ENCODE results near the gene CAPSL. TPM values are rescaled to one million over a fixed set of nuclear protein-coding genes. Genes with fewer than 3 reads are reported as not detected.

Gene CAPSL
- total RNA-seq, 1 donor from 2014 or later = not detected

DNA sequence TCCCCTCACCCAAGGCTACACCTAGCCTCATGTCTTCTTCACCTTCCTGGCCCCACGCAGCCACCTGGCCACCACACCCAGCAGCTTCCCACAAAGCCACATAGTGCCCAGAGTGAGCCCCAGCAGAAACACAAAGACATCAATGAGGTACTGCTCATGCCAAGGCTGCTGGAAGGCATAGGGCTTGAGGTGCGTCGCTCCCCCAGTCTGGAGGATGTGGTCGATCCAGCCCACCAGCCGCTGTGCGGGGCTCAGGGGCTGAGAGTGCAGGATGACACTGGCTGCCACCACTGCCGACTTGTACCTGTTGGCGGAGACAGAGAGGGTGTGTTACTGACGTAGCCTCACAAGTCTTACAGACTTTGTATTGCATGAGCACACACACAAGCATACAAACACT lies 15.8 kb upstream of the CAPSL start:
- intact Hi-C loops (cut with DNase I) = no loop called here
- DNase-seq (ENCODE audit: extremely low spot score in 2 of 2) = no peak
- Histone ChIP-seq H3K9me3 (no peaks in the 10 kb centered on the region), H3K36me3 (no peaks in the 10 kb centered on the region), H3K27me3 (no peaks in the 10 kb centered on the region), H3K4me3 (no peak overlapping the region), H3K27ac (no peak overlapping the region), H3K4me1 (no peaks in the 10 kb centered on the region)
- TF ChIP-seq POLR2AphosphoS5 (IDR thresholded peaks at IDR 0.05; ENCODE audit: insufficient read depth in 1 of 2, low read depth in 1 of 2) = no peak

DNA sequence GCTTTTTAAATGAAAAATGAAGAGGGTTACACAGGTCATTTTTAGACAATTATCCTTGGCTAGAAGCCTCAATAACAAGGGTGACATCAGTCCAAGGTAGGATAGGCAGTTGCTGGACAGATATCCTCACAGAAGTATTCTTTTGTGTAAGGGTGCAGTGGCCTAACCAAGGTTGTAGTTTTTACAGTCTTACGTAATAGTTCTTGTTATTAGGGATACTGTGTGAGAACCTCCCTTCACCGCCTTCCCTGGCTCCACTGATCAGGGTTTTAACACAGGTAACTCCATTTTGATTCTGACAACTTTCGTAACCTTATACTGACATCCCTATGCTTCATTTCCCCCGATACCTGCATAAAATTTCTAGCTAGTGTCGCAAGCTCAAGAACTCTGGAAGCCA lies 8.7 kb upstream of the CAPSL start:
- Histone ChIP-seq H3K36me3 (no peaks in the 10 kb centered on the region), H3K9me3 (no peaks in the 10 kb centered on the region), H3K4me1 (no peaks in the 10 kb centered on the region), H3K27ac (no peak overlapping the region), H3K4me3 (no peak overlapping the region), H3K27me3 (no peaks in the 10 kb centered on the region)
- TF ChIP-seq, protein P1, sequence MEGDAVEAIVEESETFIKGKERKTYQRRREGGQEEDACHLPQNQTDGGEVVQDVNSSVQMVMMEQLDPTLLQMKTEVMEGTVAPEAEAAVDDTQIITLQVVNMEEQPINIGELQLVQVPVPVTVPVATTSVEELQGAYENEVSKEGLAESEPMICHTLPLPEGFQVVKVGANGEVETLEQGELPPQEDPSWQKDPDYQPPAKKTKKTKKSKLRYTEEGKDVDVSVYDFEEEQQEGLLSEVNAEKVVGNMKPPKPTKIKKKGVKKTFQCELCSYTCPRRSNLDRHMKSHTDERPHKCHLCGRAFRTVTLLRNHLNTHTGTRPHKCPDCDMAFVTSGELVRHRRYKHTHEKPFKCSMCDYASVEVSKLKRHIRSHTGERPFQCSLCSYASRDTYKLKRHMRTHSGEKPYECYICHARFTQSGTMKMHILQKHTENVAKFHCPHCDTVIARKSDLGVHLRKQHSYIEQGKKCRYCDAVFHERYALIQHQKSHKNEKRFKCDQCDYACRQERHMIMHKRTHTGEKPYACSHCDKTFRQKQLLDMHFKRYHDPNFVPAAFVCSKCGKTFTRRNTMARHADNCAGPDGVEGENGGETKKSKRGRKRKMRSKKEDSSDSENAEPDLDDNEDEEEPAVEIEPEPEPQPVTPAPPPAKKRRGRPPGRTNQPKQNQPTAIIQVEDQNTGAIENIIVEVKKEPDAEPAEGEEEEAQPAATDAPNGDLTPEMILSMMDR (IDR thresholded peaks at IDR 0.05) = no peak
- TF ChIP-seq POLR2A (IDR thresholded peaks at IDR 0.05) (no peak), POLR2AphosphoS5 (IDR thresholded peaks at IDR 0.05; ENCODE audit: insufficient read depth in 1 of 2, low read depth in 1 of 2) (no peak)
- intact Hi-C loops (cut with DNase I) = no loop called here
- DNase-seq (ENCODE audit: extremely low spot score in 2 of 2) = no peak

DNA sequence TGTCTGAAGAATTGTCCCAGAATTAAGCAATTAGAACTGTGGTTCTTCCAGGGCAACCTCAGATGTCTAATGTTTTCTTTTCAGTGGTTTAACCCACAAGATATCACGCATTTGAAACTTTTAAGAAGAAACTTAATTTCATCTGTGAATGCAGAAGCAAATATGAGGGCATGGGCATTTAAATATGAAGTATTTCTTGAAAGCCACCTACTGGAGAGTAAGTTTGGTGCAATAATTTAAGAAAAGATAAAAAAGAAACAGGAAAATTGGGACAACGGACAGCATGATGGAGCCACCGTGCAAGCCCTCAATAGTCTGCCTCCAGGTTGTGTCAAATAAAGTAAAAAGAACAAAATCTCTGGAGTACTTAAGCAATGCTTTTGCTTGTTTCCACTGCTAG lies 1.2 kb upstream of the CAPSL start:
- Histone ChIP-seq H3K9me3 (no peaks in the 10 kb centered on the region), H3K4me3 (no peak overlapping the region), H3K36me3 (no peaks in the 10 kb centered on the region), H3K4me1 (no peaks in the 10 kb centered on the region), H3K27ac (no peak overlapping the region), H3K27me3 (no peaks in the 10 kb centered on the region)
- intact Hi-C loops (cut with DNase I) = no loop called here
- no peak for DNase-seq (ENCODE audit: extremely low spot score in 2 of 2)
- TF ChIP-seq POLR2AphosphoS5 (IDR thresholded peaks at IDR 0.05; ENCODE audit: insufficient read depth in 1 of 2, low read depth in 1 of 2) (no peak), POLR2A (IDR thresholded peaks at IDR 0.05) (no peak)
- TF ChIP-seq, protein P1 (IDR thresholded peaks at IDR 0.05) = no peak

DNA sequence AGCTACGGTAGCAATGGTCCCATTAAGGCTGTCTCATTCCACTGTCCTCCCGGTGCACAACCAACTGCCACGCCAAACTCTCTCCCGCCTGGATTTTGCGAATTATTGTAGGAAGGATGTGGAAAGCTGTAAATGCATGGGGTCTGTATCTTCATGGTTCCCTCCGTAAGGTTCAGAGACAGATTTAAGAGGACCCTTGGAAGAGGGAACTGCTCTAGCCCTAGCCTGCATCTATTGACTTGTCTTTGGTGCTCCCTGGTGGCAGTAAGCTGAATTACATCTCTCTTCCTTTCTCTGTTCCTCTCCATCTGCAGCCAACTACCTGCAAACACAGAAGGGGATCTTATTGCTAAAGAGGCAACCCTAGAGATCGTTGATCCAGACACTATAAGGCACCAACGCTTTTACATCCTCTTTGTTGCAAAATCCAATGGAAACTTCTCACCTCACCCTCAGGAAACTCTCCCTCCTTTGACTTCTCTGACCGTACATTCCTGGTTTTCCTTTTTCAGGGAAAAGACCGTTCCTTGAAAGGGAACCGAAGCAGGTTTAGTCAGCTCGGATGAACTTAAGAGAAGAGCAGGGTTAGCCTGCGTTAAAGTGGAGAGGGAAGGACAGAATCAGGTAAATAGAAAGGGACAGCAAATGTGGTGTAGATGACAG lies 11.9 kb downstream of the CAPSL start:
- no peaks in the 10 kb centered on the region for H3K9me3 ChIP-seq
- H3K4me3 ChIP-seq = peak overlapping the region; percentile 11 to 25
- intact Hi-C loops (cut with DNase I) = loop anchor here (5.0 to 10.0 kb wide), 2 partner anchors 152 to 839 kb away; no protein-coding TSS in a partner anchor
- H3K27ac ChIP-seq = peak overlapping the region; percentile 2
- H3K36me3 ChIP-seq = no peaks in the 10 kb centered on the region
- peaks cover 8% of the 10 kb centered on the region for H3K4me1 ChIP-seq
- no peaks in the 10 kb centered on the region for H3K27me3 ChIP-seq
- TF ChIP-seq, protein P1 (IDR thresholded peaks at IDR 0.05) = peak; percentile 59 to 92 (median 86)
- no peak for TF ChIP-seq POLR2A (IDR thresholded peaks at IDR 0.05)
- DNase-seq (ENCODE audit: extremely low spot score in 2 of 2) = no peak

DNA sequence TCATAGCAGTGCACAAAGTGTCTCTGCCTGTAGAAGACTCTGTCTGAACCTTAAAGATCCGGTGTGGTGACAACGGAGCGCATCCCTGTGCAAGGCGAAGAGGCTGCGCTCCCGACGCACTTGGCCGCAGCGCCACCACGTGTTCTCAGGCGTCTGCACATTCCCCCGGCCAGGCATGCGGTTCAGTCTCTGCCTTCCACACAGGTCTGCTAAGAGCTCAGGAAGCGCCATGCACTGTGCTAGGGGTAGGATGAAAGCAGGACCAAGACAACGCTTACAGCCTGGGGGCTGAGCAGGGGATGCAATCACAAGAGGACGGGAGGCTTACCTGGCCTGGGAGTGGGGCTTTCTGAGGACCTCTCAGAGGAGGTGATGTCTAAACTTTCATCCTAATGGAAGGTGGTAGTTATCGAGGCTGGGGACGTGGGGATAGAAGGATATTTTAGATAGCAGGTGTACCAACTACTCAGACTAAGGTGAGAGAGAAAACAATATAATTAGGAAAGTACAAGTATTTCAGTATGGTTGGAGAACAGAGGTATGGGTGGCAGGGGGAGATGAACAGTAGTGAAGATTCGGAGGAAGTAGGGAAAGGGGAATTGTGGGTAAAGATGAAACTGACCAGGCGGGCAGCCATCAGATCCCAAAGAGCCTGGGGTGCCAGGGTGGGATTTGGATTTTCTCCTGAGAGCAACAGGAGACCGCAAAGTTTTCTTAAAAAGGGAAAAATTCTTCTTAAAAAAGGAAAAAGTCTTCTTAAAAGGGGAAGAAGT lies 13.3 kb downstream of the CAPSL start:
- Histone ChIP-seq H3K27ac (no peak overlapping the region), H3K36me3 (no peaks in the 10 kb centered on the region), H3K4me1 (peaks cover 8% of the 10 kb centered on the region), H3K27me3 (no peaks in the 10 kb centered on the region), H3K9me3 (no peaks in the 10 kb centered on the region), H3K4me3 (no peak overlapping the region)
- no peak for DNase-seq (ENCODE audit: extremely low spot score in 2 of 2)
- no peak for TF ChIP-seq POLR2A (IDR thresholded peaks at IDR 0.05)
- TF ChIP-seq POLR2AphosphoS5 (IDR thresholded peaks at IDR 0.05; ENCODE audit: insufficient read depth in 1 of 2, low read depth in 1 of 2) = peak in 1 of 2 donors; percentile 35
- TF ChIP-seq, protein P1 (IDR thresholded peaks at IDR 0.05) = peak; percentile 35 to 60 (median 40)
- intact Hi-C loops (cut with DNase I) = loop anchor here (5.0 to 10.0 kb wide), 2 partner anchors 150 to 838 kb away; no protein-coding TSS in a partner anchor
